Measurements from ENCODE around the gene ARMC8. TPM values are rescaled to one million over a fixed set of nuclear protein-coding genes. Genes with fewer than 3 reads are reported as not detected.

The ARMC8 gene
- total and polyA plus RNA-seq, 2 donors (not counting 1 experiment from before 2014, with no cell fraction given) = 35.3 to 81.1 TPM

- Histone ChIP-seq H3K79me2 (ENCODE audit: control insufficient read depth, insufficient read depth, low read length) (no peaks in the 10 kb centered on the region), H2AFZ (ENCODE audit: insufficient read depth, low read depth, low read length, poor library complexity, severe bottlenecking) (no peak overlapping the region), H3K9me3 (ENCODE audit: control extremely low read depth in 1 of 3, control insufficient read depth in 2 of 3, insufficient read depth in 1 of 3, low read length in 2 of 3) (no peaks in the 10 kb centered on the region), H3K9ac (ENCODE audit: low read length) (no peak overlapping the region), H3K27me3 (replicated peaks in 1 of 4; ENCODE audit: control extremely low read depth in 1 of 4, control insufficient read depth in 3 of 4, insufficient read depth in 4 of 4, low read length in 3 of 4) (no peaks in the 10 kb centered on the region), H4K20me1 (ENCODE audit: control insufficient read depth, insufficient read depth, low read length, poor library complexity, severe bottlenecking) (no peaks in the 10 kb centered on the region), H3K4me2 (replicated peaks; ENCODE audit: low read depth, low read length, poor library complexity, severe bottlenecking) (no peak overlapping the region), H3K4me3 (ENCODE audit: control extremely low read depth in 1 of 5, extremely low read depth in 1 of 5, insufficient read depth in 1 of 5, low read depth in 2 of 5, low read length in 4 of 5) (no peak overlapping the region), H3K36me3 (replicated peaks in 1 of 2; ENCODE audit: control extremely low read depth in 1 of 2, control insufficient read depth in 1 of 2, extremely low read depth in 1 of 2, insufficient read depth in 2 of 2, low read length in 1 of 2) (peaks cover 13 to 58% of the 10 kb centered on the region in 2 experiments), H3K27ac (ENCODE audit: low read length in 2 of 2) (no peak overlapping the region), H3K4me1 (ENCODE audit: control insufficient read depth in 2 of 2, insufficient read depth in 2 of 2, low read length in 2 of 2) (no peaks in the 10 kb centered on the region)
- CTCF ChIA-PET = no interaction called here
- ATAC-seq (ENCODE audit: low read depth) = no peak
- no peaks in the 10 kb centered on the region for H3K4me1 Mint-ChIP-seq
- H3K27ac Mint-ChIP-seq = no peak overlapping the region
- 100% methylated on average over 1 of the region's 4 CpGs for WGBS (ENCODE audit: insufficient coverage)
- TF ChIP-seq EZH2 (IDR thresholded peaks at IDR 0.05; ENCODE audit: borderline replicate concordance, insufficient read depth, low read depth, low read length, poor library complexity, severe bottlenecking) = no peak
- POLR2A ChIA-PET = no interaction called here
- H3K4me3 Mint-ChIP-seq = no peak overlapping the region
- H3K27me3 Mint-ChIP-seq = no peaks in the 10 kb centered on the region
- H3K9me3 Mint-ChIP-seq (ENCODE audit: insufficient read depth) = no peaks in the 10 kb centered on the region
- intact Hi-C loops (cut with micrococcal nuclease) = no loop called here
- no peak for DNase-seq
Observed at GRCh38 chr3:138232705-138233364, 45.7 kb downstream of the ARMC8 start.

GRCh38 chr3:138234401-138235179 is 47.5 kb downstream of the ARMC8 start:
- Mint-ChIP-seq H3K27ac (no peak overlapping the region), H3K4me3 (no peak overlapping the region)
- peaks cover 6 to 55% of the 10 kb centered on the region in 2 experiments for H3K36me3 ChIP-seq (replicated peaks in 1 of 2; ENCODE audit: control extremely low read depth in 1 of 2, control insufficient read depth in 1 of 2, extremely low read depth in 1 of 2, insufficient read depth in 2 of 2, low read length in 1 of 2)

More at GRCh38 chr3:138234401-138235179, 47.5 kb downstream of the ARMC8 start:
- Histone ChIP-seq H2AFZ (ENCODE audit: insufficient read depth, low read depth, low read length, poor library complexity, severe bottlenecking) (no peak overlapping the region), H3K9me3 (ENCODE audit: control extremely low read depth in 1 of 3, control insufficient read depth in 2 of 3, insufficient read depth in 1 of 3, low read length in 2 of 3) (no peaks in the 10 kb centered on the region), H3K79me2 (ENCODE audit: control insufficient read depth, insufficient read depth, low read length) (no peaks in the 10 kb centered on the region), H3K4me1 (ENCODE audit: control insufficient read depth in 2 of 2, insufficient read depth in 2 of 2, low read length in 2 of 2) (no peaks in the 10 kb centered on the region), H3K27me3 (replicated peaks in 1 of 4; ENCODE audit: control extremely low read depth in 1 of 4, control insufficient read depth in 3 of 4, insufficient read depth in 4 of 4, low read length in 3 of 4) (no peaks in the 10 kb centered on the region), H3K27ac (ENCODE audit: low read length in 2 of 2) (no peak overlapping the region), H3K9ac (ENCODE audit: low read length) (no peak overlapping the region), H4K20me1 (ENCODE audit: control insufficient read depth, insufficient read depth, low read length, poor library complexity, severe bottlenecking) (no peaks in the 10 kb centered on the region), H3K4me2 (replicated peaks; ENCODE audit: low read depth, low read length, poor library complexity, severe bottlenecking) (no peak overlapping the region), H3K4me3 (ENCODE audit: control extremely low read depth in 1 of 5, extremely low read depth in 1 of 5, insufficient read depth in 1 of 5, low read depth in 2 of 5, low read length in 4 of 5) (no peak overlapping the region)
- ChIA-PET CTCF (no interaction called here), POLR2A (no interaction called here)
- DNase-seq (no peak), ATAC-seq (ENCODE audit: low read depth) (no peak)
- TF ChIP-seq CTCF (IDR thresholded peaks at IDR 0.05) (no peak), EZH2 (IDR thresholded peaks at IDR 0.05; ENCODE audit: borderline replicate concordance, insufficient read depth, low read depth, low read length, poor library complexity, severe bottlenecking) (no peak)
- intact Hi-C loops (cut with micrococcal nuclease) = no loop called here
- no peaks in the 10 kb centered on the region for H3K4me1 Mint-ChIP-seq
- H3K9me3 Mint-ChIP-seq (ENCODE audit: insufficient read depth) = no peaks in the 10 kb centered on the region
- no CpG with 5 or more reads among the region's 5 CpGs for WGBS (ENCODE audit: insufficient coverage)
- no peaks in the 10 kb centered on the region for H3K27me3 Mint-ChIP-seq

All from B cell (primary cell).